GM12865 (cell line): Measurements from ENCODE around the gene ARHGEF18.

ENCODE experiments used
- DNase-seq: peaks from one replicate; pipeline ENCODE4 v3.0.0; 2010; ENCODE audit warnings: low read depth
- H3K4me3 ChIP-seq: 2 replicates; pipeline ENCODE4 v1.5.1; 2011; ENCODE audit warnings: mild to moderate bottlenecking, low read depth, low read length, control low read depth
- CTCF ChIP-seq: IDR thresholded peaks from 2 replicates; pipeline ENCODE4 v1.5.1; 2011; ENCODE audit warnings: low read length, control low read depth, low read depth, inconsistent platforms; ENCODE audit not compliant: insufficient read depth; ENCODE audit errors: missing control alignments

Gene ARHGEF18

DNA sequence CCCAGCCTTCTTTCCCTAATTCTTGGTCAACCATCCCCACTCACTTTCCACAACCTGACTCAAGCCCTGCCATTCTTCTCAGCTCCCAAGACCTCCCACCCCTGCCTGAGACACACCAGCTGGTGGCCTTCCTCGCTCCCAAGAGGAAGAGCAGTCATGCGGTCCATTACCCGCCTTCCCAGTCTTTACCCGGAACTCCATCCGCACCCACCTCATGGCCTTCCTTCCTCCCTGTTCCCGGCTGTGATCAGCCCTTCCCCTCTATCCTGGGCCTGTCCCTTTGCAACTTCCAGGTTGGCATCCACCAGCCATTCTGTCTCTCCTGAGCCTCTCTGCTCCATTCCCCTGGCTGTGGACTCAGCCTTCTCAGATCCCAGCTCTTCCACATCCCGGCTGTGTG, 35.9 kb upstream of the ARHGEF18 start:
- H3K4me3 ChIP-seq = no peak overlapping the region
- no peak for DNase-seq
- TF ChIP-seq CTCF = no peak

DNA sequence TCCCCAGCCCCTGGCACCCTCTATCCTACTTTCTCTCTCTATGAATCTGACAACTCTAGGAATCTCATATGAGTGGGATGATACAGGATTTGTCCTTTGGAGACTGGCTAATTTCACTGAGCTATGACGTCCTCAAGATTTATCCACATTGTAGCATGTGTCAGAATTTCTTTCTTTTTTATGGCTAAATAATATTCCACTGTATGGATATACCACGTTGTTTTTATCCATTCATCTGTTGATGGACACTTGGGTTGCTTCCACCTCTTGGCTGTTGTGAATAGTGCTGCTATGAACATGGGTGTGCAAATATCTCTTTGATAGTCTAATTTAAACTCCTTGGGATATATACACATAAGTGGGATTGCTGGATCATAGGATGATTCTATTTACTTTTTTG, 30.6 kb upstream of the ARHGEF18 start:
- no peak overlapping the region for H3K4me3 ChIP-seq
- no peak for TF ChIP-seq CTCF
- DNase-seq = no peak

DNA sequence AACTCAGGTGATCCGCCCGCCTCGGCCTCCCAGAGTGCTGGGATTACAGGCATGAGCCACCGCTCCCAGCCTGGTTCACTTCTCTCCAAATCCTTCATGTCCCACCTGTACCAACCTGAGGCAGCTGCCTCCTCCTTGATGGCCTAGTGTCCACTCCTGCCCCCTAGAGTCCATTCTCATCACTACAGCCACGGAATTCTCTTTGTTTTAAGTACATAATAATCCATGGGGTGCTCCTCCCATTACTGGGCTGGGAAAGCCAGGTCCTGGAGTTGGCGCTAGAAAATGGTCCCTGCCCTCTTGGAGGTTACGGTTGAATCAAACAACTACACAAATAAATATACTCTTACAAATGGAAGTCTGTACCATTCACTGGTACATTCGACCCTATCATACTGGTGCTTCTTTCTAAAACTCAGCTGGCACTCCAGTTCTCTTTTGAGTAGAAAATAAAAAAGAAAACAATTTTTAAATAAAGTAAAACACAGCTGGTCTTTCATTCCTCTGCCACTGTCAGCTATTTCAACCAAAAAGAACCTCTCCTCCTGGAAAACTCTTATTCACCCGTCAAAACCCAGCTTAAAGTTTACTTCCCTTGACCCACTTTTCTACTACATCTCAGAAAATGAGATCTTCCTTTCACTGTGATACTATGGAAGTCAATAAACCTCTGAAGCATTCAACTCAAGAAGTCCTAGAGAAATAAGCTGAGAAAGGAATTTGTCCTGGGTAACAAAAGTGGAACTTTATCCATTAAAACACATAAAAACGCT, 22.4 kb upstream of the ARHGEF18 start:
- no peak overlapping the region for H3K4me3 ChIP-seq
- peak; percentile 69 for DNase-seq
- TF ChIP-seq CTCF = peak; percentile 51

DNA sequence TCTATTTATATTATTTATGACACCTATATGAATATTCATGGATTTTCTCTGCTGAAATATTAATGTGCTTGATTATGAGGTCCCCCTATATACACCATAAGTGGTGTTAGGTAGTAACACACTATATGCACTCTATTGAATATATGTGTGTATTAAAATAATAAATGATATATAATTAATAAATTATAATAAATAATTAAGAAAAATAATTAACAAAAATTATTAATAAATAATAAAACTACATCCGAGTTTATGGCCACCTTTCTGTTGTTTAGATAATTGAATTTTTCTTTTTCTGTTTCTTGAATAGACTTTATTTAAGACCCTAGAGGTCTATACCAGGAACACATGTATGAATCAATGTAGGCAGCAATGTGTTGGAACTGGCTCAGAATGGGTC, 20.9 kb upstream of the ARHGEF18 start:
- DNase-seq = no peak
- no peak for TF ChIP-seq CTCF
- no peak overlapping the region for H3K4me3 ChIP-seq

DNA sequence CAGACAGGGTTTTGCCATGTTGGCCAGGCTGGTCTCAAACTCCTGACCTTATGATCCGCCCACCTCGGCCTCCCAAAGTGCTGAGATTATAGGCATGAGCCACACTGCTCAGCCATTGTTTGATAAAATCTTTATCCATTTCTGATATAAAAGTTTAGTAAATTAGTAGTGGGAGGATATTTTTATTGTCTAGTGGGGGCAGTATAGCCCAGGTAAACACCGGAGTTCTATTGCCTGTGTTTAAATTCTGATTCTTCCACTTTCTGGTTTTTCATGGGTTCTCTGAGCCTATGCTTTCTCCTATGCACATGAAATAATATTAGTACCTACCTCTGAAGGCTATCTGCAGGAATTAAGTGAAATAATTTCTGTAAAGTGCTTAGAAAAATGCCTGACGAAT, 20.1 kb upstream of the ARHGEF18 start:
- peak; percentile 40 for DNase-seq
- H3K4me3 ChIP-seq = no peak overlapping the region
- TF ChIP-seq CTCF = peak; percentile 15

GRCh38 chr19:7331446-7331845, 17.3 kb upstream of the ARHGEF18 start:
- no peak for DNase-seq
- no peak for TF ChIP-seq CTCF
- H3K4me3 ChIP-seq = no peak overlapping the region
